ENCODE data around the gene PTAFR. TPM values are rescaled to one million over a fixed set of nuclear protein-coding genes. Genes with fewer than 3 reads are reported as not detected.

PTAFR gene
- total RNA-seq, 1 experiment from 2014 or later: 0.55 TPM

DNA sequence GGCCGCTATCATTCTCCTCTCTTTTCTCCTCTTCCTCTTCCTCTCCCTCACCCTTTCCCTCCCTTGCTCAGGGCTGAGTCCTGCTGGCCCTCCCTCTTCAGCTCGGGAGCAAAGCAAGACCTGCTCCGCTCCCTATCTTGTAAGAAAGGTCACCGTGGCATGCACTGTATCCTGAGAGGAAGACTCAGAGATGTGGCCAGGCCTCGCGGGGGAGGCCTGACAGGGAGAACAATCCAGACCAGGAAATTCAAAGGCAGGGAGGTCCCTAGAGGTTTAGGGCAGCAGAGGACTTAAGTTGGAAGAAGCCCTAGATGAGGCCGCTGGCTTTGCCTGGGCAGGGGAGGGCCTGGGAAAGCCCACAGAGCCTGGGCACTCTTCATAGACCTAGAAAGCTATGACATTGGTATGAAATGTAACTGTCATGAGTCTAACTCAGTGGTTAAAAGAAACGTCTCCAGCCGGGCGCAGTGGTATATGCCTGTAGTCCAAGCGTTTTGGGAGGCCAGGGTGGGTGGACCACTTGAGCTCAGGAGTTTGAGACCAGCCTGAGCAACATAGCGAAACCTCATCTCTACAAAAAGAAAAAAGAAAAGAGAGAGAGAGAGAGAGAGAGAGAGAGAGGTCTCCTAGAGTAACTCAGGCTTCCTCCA lies 14.6 kb upstream of the PTAFR start:
- Histone ChIP-seq H3K36me3 (replicated peaks; ENCODE audit: control insufficient read depth, insufficient read depth, low read length) (no peaks in the 10 kb centered on the region), H3K4me3 (ENCODE audit: insufficient read depth, low read depth, low read length) (no peak overlapping the region), H3K27me3 (ENCODE audit: control insufficient read depth, insufficient read depth, low read length) (no peaks in the 10 kb centered on the region)
- no peak for DNase-seq

- Histone ChIP-seq H3K27me3 (ENCODE audit: control insufficient read depth, insufficient read depth, low read length) (no peaks in the 10 kb centered on the region), H3K36me3 (replicated peaks; ENCODE audit: control insufficient read depth, insufficient read depth, low read length) (no peaks in the 10 kb centered on the region), H3K4me3 (ENCODE audit: insufficient read depth, low read depth, low read length) (no peak overlapping the region)
- DNase-seq: no peak
These were observed 14.0 kb upstream of the PTAFR start for GRCh38 chr1:28190337-28190979.

- Histone ChIP-seq H3K4me3 (ENCODE audit: insufficient read depth, low read depth, low read length) (no peak overlapping the region), H3K27me3 (ENCODE audit: control insufficient read depth, insufficient read depth, low read length) (no peaks in the 10 kb centered on the region), H3K36me3 (replicated peaks; ENCODE audit: control insufficient read depth, insufficient read depth, low read length) (no peaks in the 10 kb centered on the region)
- no peak for DNase-seq
These were observed 8.6 kb upstream of the PTAFR start for GRCh38 chr1:28185071-28185470.

DNA sequence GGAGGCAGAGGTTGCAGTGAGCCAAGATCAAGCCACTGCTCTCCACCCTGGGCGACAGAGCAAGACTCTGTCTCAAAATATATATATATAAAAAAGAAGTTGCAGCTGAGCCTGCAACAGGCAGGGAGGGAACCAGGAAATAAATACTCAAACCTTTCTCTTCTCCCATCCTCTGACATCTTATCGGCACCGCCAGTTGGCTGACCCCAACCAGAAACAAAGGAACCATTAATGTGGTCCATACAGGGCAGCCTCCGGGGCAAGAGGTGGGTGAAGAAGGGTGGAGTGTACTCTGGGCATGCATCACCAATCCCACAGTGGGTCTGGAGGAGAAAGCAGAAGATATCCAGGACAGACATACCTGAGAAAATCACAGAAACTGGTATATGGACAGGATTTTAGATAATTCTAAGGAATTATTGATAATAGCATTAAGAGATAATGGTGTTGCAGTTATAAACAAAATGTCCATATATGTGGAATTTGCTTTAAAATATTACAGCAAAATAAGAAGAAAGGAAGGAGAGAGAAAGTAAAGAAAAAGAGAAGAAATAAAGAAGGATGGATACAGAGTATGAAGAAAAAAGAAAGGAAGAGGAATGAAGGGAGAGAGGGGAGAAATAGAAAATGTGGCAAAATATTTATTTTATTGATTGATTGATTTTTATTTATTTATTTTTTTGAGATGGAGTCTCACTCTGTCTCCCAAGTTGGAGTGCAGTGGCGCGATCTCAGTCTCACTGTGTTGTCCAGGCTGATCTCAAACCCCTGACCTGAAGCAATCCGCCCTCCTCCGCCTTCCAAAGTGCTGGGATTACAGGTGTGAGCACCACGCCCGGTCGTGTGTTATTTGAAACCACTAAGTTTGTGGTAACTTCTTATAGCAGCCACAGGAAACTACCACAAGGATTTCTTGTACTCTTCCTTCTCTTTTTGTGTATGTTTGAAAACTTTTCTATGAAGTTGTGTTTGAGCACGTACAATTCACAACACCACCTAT lies 4.1 kb upstream of the PTAFR start:
- H3K36me3 ChIP-seq (replicated peaks; ENCODE audit: control insufficient read depth, insufficient read depth, low read length): no peaks in the 10 kb centered on the region

DNA sequence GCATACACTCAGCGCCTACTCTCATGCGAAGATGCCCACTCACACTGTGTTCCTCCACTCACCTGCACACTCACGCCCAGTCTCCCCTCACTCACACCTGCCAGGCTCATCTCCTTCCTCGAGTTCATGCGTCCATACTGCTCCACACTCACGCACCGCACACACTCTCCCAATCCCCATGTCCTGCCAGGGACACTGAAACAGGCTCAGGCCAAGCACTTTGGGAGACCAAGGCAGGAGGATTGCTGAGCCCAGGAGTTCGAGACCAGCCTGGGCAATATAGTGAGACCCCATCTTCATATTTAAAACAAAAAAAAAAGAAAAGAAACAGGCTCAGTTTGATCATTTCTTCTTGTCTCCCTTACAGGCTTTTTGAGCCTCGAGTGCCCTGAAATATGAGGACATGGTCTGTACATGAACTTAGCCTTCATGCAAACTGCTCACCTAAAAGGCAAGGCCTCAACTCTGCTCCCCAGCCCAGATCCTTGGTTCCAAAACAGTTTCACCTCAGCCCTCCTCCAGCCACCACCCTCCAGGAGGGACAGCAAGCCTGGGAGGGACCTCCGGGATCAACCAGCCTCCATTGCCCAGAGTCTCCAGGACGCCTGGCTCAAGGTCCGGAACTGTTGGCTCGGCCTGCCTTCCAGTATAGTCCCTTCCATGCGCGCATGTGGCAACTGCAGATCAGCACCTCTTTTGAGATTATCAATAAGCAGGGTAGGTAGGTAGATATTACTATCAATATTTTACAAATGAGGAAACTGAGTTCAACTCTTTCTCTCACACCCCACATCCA lies 2.4 kb upstream of the PTAFR start:
- Histone ChIP-seq H3K36me3 (replicated peaks; ENCODE audit: control insufficient read depth, insufficient read depth, low read length) (no peaks in the 10 kb centered on the region), H3K4me3 (ENCODE audit: insufficient read depth, low read depth, low read length) (no peak overlapping the region), H3K27me3 (ENCODE audit: control insufficient read depth, insufficient read depth, low read length) (no peaks in the 10 kb centered on the region)
- DNase-seq: no peak

More for the DNA sequence above, 4.1 kb upstream of the PTAFR start:
- Histone ChIP-seq H3K4me3 (ENCODE audit: insufficient read depth, low read depth, low read length) (no peak overlapping the region), H3K27me3 (ENCODE audit: control insufficient read depth, insufficient read depth, low read length) (no peaks in the 10 kb centered on the region)
- DNase-seq: no peak

- H3K36me3 ChIP-seq (replicated peaks; ENCODE audit: control insufficient read depth, insufficient read depth, low read length): no peaks in the 10 kb centered on the region
- no peak overlapping the region for H3K4me3 ChIP-seq (ENCODE audit: insufficient read depth, low read depth, low read length)
- no peaks in the 10 kb centered on the region for H3K27me3 ChIP-seq (ENCODE audit: control insufficient read depth, insufficient read depth, low read length)
- no peak for DNase-seq
These were observed 470 bp downstream of the PTAFR start for GRCh38 chr1:28175955-28176485.

- Histone ChIP-seq H3K27me3 (ENCODE audit: control insufficient read depth, insufficient read depth, low read length) (no peaks in the 10 kb centered on the region), H3K36me3 (replicated peaks; ENCODE audit: control insufficient read depth, insufficient read depth, low read length) (no peaks in the 10 kb centered on the region), H3K4me3 (ENCODE audit: insufficient read depth, low read depth, low read length) (no peak overlapping the region)
- DNase-seq: no peak
These were observed 2.6 kb downstream of the PTAFR start for GRCh38 chr1:28173980-28174297.

DNA sequence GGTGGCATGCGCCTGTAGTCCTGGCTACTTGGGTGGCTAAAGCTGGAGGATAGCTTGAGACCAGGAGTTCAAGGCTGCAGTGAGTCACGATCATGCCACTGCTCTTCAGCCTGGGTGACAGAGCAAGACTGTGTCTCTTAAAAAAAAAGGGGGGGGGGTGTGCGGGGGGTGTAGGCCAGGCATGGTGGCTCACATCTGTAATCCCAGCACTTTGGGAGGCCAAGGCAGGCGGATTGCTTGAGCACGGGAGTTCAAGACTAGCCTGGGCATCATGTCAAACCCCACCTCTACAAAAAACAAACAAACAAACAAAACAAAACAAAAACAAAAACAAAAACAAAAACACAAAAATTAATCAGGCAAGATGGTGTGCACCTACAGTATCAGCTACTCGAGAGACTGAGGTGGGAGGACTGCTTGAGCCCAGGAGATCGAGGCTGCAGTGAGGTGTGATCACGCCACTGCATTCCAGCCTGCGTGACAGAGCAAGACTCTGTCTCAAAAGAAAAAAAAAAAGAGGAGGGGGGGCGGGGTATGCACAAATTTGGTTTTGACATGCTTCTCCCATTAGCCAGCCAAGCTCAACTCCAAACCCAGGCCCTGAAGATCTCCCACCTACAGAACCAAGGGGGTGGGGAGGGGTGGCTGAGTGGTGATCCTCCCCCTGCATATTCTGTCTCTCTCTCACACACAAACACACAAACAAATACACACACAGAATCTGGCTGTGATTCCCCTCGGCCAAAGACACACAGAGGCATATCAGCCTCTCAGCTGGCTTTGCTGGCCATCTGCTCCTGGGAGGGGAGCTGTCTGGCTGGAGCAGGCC lies 3.1 kb downstream of the PTAFR start:
- peak; percentile 33 for DNase-seq
- Histone ChIP-seq H3K27me3 (ENCODE audit: control insufficient read depth, insufficient read depth, low read length) (no peaks in the 10 kb centered on the region), H3K36me3 (replicated peaks; ENCODE audit: control insufficient read depth, insufficient read depth, low read length) (no peaks in the 10 kb centered on the region), H3K4me3 (ENCODE audit: insufficient read depth, low read depth, low read length) (no peak overlapping the region)

GRCh38 chr1:28172713-28173150 lies 3.8 kb downstream of the PTAFR start:
- DNase-seq: peak; percentile 18
- Histone ChIP-seq H3K4me3 (ENCODE audit: insufficient read depth, low read depth, low read length) (no peak overlapping the region), H3K27me3 (ENCODE audit: control insufficient read depth, insufficient read depth, low read length) (no peaks in the 10 kb centered on the region), H3K36me3 (replicated peaks; ENCODE audit: control insufficient read depth, insufficient read depth, low read length) (no peaks in the 10 kb centered on the region)

GRCh38 chr1:28171246-28171645 lies 5.2 kb downstream of the PTAFR start:
- Histone ChIP-seq H3K4me3 (ENCODE audit: insufficient read depth, low read depth, low read length) (no peak overlapping the region), H3K36me3 (replicated peaks; ENCODE audit: control insufficient read depth, insufficient read depth, low read length) (no peaks in the 10 kb centered on the region), H3K27me3 (ENCODE audit: control insufficient read depth, insufficient read depth, low read length) (no peaks in the 10 kb centered on the region)
- no peak for DNase-seq

- no peak for DNase-seq
- no peaks in the 10 kb centered on the region for H3K36me3 ChIP-seq (replicated peaks; ENCODE audit: control insufficient read depth, insufficient read depth, low read length)
- H3K27me3 ChIP-seq (ENCODE audit: control insufficient read depth, insufficient read depth, low read length): no peaks in the 10 kb centered on the region
- H3K4me3 ChIP-seq (ENCODE audit: insufficient read depth, low read depth, low read length): no peak overlapping the region
These were observed 6.4 kb downstream of the PTAFR start for GRCh38 chr1:28170001-28170596.

- H3K4me3 ChIP-seq (ENCODE audit: insufficient read depth, low read depth, low read length): no peak overlapping the region
- no peak for DNase-seq
- no peaks in the 10 kb centered on the region for H3K36me3 ChIP-seq (replicated peaks; ENCODE audit: control insufficient read depth, insufficient read depth, low read length)
- H3K27me3 ChIP-seq (ENCODE audit: control insufficient read depth, insufficient read depth, low read length): no peaks in the 10 kb centered on the region
These were observed 12.9 kb downstream of the PTAFR start for GRCh38 chr1:28163496-28164161.

DNA sequence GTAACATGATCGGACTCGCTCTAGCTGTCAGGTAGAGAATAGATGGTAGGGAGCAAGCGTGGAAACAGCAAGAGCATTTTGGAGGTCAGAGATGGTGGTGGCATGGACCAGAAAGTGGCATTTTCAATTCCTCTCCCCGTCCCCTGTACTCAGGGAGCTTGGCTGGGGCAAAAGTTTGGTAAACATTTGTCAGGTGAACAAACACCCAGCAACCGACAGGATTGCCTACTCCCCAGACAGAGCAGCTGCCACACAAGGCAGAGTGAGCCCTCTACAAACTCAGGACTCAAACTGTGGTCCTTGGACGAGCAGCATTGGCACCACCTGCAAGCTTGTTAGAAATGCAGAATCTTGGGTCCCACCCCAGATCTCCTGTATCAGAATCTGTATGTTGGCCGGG lies 14.3 kb downstream of the PTAFR start:
- Histone ChIP-seq H3K27me3 (ENCODE audit: control insufficient read depth, insufficient read depth, low read length) (no peaks in the 10 kb centered on the region), H3K36me3 (replicated peaks; ENCODE audit: control insufficient read depth, insufficient read depth, low read length) (no peaks in the 10 kb centered on the region), H3K4me3 (ENCODE audit: insufficient read depth, low read depth, low read length) (no peak overlapping the region)
- no peak for DNase-seq
